T-helper 1 cell treated with Interleukin-12 subunit alpha and Interleukin-12 subunit beta and Interleukin-4 antibody, amounts not matched to agents 30 ng/mL and 1 ng/mL, for 36 hours (primary cell): ENCODE data around the gene SPOCD1. TPM values are rescaled to one million over a fixed set of nuclear protein-coding genes. Genes with fewer than 3 reads are reported as not detected.

Source experiments
- intact Hi-C: fragments of 100-400 bp; cut with micrococcal nuclease; formaldehyde crosslinking; loops from one replicate; pipeline ENCODE4 v1.15.1; 2024
- total RNA-seq: library from RNA; stranded (reverse); gene quantifications from 2 replicates; pipeline ENCODE4 v1.2.3, GENCODE V29; 2022

The SPOCD1 gene
- total RNA-seq, 1 donor from 2014 or later: not detected

DNA sequence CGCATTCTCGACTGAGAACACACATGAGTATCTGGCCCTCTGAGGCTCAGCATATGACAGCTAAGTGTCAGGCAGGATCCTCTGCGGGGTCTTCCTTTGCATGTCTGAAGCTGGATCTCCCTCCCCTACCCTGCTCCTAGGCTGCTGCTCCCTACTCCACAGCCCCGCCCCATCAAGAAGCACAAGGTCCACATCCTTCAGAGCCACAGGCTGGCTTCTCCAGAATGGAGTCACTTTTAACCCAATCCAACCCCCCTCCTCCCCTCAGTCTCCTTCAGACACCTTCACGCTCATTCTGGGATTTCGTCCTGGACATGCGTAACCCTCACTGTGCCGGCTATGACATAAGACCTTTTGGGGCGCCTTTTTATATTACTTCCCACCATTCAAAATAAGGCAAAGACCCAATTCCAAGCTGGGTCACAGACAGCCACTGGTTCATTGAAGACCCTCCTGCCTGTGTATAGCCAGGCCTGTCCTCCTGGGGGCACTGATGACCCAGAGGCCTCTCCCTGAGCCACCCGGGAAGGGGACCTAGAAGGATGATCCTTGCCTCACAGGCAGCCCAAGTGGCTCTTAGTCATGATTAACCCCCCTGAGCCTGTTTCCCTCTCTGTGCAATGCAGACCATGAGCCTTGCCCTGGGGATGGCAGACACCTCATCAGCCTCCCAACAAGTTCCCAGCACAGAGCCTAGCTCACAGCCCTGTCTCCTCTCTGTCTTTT, 56.4 kb downstream of the SPOCD1 start:
- intact Hi-C loops: loop anchor here (2.0 to 5.0 kb wide), 2 partner anchors 115 to 183 kb away; partner anchors contain the start of gene PEF1

DNA sequence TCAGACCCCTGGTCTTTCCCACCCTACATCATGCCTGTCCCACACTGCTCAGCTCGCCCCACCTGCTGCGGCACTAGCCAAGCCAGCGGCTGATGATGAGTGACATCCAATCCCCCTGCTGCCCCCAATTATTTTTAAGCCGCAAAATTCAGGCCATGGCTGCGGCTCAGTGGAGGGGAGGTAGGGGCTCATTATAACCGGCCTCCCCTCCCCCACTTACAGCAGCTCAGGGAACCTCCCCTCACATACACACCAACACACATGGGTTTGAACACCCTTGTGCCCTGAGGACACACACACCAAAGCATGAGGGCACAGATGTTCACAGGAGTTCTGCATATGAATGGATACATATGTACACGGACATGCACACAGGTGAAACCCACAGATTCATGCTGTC, 57.0 kb downstream of the SPOCD1 start:
- intact Hi-C loops: no loop called here

DNA sequence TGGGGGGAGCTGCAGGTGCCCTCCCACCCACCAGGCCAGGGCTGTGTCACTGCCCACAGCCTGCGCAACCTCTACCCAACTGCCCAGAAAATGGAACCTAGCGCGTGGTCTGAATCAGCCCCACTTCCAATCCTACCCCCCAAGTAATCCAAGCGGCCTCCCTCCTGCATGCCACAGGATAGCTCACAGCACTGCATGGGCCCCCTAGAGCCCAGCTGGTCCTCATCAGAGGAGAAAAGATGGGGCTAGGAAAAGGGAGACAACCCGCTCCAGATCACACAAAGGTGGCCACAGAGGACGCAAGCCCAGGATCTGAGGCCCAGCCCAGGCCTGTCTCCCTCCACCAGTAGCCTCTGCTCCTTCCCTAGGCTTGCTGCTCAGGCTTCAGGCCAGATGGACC, 57.8 kb downstream of the SPOCD1 start:
- intact Hi-C loops: no loop called here

DNA sequence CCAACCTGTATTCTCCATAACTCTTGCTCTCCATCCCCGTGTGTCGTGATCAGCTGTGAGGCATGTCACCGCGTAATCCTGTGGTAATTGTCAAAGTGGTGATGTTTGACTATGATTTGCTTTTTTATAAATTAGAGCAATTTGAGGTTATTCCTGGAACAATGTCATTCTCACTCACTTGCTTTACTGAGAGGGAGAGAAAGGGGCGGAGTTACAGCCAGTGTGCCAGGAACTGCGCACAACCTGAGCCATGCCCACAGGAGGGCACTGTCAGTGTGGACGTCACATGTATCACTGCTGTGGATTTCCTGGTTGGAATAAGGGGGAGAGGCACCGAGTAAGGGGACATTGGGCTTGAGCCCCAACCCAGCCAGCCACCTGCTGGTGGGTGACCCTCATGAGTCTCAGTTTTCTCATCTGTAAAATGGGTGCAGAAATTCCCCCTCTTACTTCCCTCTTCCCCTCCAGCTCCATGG, 58.6 kb downstream of the SPOCD1 start:
- intact Hi-C loops: no loop called here

DNA sequence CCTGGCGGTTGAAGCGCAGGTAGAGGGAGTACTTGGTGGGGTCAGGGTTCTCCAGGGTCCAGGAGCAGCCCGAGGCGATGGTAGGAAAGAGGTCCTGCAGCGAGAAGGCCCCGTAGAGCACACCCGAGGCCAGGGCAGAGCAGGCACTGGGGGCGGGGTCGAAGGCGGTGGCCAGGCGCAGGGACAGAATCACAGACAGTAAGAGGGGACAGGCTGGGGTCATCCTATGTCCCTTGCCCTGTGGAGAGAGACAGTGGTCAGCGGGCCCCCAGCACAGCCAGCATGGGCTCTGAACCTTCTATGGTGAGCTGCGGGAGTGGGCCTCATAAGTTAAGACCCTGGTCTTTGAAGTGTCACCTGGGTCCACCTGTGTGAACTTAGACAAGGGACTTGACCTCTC, 59.2 kb downstream of the SPOCD1 start:
- intact Hi-C loops: no loop called here

DNA sequence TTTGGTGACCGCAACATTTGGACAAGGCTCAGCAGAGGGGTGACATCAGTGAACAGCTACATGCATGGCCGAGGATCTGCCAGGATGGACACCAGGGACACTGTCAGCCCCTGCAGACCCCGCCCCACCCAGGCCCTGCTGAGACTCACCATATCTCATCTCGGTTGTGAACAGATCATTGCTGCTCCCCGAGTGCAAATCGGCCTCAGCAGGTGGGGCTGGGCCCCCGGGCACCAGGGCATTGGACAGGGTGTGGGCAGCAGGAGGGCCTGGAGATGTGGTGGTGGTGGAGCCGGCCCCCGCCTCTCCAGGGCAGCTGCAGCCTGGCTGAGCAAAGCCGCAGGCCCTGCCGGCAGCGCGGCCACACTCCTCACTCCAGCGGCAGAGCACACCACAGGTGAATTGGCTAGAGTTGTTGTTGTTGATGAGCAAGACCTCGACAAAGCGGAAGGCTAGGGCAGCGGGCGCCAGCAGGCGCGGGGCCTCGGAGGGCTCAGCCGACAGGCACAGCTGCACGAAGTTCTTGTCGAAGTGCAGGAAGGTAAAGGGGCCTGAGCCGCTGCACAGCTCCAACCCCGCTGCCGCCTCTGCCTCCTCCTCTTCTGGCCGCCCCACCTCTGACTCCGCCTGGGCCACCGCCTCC, 59.9 kb downstream of the SPOCD1 start:
- intact Hi-C loops: no loop called here

DNA sequence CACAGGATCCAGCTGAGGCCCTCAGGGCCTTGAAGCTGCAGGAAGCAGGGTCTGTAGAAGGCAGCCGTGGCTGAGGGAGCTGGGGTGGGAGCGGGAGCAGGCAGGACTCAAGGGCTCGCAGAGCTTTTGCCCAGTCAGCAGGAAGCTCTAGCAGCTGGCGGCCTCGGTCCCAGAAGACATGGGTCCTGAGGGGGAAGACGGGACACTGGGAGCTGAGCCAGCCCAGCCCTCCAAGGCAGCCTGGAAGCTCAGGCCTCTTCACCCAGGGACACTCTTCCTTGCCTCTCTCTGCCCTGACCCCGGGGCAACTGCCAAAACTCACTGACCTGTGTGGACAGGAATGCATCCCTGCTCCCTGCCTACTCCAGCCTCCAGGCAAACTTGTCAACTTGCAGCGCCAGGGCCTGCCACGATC, 60.6 kb downstream of the SPOCD1 start:
- intact Hi-C loops: no loop called here

DNA sequence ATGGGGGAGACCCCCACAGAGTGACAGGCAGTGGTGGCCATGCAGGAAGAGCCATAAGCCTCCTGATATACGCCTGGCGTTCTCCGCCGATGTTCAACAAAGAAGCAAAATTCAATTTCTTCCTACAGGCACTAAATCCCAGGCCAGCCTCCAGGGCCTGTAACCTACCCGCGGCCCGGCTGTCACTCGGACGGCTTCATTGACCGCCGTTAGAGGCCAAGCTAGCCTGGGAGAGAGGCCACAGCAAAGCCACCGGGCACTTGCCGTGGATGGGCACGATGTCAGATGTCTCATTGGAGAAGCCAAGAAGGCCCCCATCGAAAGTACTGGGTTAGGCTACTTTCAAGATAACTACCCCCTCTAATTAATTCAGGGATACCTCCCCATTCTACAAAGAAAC, 61.4 kb downstream of the SPOCD1 start:
- intact Hi-C loops: no loop called here

DNA sequence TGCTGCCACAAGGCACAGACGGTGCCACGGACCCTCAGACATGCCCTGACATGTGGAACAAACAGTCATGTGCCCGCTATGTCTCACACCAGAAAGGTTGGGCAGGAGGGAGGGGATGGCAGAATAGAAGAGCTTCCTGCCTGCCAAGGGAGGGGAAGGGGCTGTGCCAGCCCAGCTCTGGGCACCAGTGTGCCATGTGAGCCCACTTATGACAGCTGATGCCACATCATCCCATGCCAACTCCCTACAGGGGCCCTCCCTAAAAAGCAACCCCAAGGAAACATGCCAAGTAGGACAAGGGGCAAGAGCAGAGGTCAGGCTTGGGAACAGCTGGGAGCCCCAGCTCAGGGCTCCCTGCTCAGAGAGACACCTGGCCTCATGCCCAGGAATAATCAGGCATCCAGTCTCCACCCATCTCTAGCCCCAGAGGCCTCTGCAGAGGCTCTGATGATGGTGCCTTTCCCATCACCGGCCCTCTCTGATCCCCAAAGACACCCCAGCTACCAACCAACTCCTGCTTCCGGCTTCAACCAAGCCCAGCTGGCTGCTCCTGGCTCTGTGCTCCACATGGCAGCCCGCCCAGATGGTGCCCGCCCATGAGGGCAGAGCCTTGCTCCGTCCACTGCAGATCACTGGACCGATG, 62.0 kb downstream of the SPOCD1 start:
- intact Hi-C loops: no loop called here

DNA sequence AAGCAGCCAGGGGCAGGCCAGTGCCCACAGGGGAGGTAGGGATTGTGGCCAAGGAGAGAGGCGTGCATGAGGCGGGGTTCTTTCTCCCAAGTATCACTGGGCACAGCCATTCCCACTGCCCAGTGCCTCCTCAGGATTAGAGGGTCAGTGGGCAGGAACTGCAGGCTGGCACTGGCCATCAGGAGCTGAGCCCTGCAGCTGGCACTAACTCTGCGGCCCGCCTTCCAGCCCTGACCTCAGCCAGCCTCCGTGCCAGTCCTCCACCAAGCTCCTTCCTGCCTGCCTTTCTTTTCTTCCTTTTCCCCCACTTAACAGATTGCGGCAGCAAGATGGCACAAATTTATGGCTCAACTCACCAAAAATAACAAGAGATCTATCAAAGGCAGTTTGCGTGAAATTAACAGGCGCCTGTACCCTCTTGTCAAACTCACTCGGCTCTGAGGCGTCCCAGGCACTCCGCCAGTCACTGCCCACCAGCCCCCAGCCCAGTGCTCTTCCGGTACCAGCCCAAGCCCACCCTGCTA, 62.8 kb downstream of the SPOCD1 start:
- intact Hi-C loops: no loop called here

DNA sequence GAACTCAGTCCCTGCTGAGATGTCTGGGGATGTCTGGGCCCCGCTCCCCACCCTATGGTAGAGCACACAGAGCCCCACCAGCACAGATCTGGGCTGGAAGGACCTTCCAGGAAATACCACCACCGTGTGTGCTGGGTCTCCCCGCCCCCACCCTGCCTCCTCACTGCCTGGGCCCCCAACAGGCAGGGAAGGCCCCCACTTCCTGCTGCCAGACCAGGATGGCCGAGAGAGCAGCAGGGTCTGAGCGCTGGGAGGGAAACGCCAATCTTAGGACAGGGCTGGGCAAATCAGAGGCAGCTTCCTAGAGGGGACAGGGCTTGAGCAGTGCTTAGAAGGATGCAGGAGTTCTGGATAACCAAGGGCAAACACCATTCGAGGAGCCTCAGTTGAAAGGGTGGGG, 63.6 kb downstream of the SPOCD1 start:
- intact Hi-C loops: no loop called here

DNA sequence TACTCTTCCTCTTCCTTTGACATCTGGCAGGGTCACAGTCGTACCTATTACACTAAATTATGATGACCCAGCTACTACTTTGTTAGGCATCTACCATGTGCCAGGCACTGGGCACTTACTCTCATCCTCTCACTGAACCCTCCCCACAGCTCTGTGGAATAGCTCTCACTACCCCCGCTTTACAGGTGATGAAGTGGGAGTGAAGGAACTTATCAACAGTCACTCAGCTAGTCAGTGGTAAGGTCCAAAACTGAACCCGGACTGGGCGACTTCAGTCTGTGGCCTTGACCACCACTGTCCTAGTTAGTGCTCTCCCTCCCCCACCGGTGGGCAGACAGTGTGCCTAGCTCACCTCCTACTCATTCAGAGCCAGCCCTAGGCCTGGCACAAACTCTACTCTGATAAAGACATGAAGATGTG, 64.0 kb downstream of the SPOCD1 start:
- intact Hi-C loops: no loop called here

DNA sequence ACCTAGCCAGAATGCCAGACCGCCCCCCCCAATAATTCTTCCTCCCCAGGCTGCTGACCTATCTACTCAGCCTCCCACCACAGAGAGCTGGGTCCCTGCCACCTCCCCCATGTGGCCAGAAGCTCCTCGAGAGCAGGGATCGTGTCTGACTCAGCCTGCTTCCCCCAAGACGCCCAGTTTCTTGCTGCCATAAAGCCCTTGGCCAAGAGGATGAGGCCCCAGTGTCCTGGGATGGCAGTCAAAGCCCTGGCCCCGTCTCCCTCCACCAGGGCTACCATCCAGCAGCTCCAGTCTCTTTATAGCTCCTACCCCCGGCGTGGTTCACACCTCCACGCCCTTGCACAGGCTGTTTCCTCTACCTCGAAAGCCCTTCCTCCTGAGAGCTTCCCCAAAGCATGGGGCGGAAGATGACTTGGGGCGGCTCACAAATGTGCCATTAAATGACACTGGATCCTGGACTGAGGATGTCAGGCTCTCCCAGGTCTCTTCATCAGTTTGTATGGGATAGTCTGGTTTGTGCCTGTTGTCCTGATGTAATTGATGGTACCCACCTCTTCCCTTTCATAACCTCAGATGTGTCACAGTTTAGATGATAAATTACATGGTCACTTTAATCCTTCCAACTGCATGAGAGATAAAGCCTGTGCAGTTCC, 64.8 kb downstream of the SPOCD1 start:
- intact Hi-C loops: no loop called here

DNA sequence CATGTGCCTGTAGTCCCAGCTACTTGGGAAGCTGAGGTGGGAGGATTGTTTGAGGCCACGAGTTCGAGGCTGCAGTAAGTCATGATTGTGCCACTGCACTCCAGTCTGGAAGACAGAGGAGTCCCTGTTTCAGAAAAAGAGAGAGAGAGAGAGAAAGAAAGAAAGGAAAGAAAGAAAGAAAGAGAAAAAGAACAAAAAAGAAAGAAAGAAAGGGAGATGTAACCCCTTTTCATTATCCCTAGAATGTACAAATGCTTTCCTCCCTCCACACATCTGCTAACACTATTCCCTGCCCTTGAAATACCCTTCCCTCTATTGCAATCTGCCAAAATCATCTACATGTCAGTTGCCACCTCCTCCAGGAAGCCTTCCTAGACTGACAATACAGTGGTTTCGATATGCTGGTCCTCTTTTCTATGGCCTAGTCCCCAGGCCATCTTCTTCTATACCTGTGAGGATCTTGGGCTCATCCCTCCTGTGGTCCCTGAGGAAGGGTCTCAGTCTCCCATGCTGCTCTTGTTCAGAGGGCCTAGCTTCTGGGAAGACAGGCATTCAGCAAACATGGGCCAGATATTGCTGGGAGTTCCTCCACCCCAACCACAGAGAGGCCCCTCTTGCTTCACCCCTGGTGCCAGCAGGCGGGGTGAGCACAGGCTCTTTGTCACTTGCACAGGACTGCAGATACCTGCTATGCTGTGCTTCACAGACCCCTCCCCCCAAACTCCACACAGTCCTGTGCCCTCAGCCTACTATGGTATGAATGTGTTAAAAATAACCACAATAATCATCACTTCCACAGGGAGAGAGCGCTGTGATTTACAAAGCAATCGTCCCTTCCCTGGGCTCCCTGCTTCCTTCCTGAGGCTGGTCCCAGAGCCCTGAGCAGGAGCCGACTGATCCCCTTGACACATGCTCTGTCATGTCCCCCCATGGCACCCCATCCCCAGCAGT, 65.8 kb downstream of the SPOCD1 start:
- intact Hi-C loops: loop anchor here (1.0 kb wide), 1 partner anchor 87 kb away; no protein-coding TSS in a partner anchor

DNA sequence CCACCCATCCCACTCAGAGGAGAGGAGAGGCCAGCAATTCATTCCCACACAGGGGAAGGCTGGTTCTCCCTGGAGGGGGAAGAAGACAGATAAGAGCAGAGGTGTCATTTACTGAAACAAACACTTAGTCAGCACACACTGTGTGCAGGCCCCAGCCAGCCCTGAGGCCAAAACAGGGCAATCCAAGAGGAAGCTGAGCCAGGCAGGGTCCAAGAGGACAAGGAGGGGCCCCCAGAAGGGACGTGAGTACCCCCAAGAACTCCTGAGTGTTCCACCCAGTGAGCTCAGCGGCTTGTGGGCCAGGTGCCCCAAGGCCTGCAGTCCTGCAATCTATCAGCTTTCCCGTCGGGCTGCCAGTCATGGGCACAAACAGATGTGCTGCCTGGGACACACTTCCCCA, 67.5 kb downstream of the SPOCD1 start:
- intact Hi-C loops: no loop called here

DNA sequence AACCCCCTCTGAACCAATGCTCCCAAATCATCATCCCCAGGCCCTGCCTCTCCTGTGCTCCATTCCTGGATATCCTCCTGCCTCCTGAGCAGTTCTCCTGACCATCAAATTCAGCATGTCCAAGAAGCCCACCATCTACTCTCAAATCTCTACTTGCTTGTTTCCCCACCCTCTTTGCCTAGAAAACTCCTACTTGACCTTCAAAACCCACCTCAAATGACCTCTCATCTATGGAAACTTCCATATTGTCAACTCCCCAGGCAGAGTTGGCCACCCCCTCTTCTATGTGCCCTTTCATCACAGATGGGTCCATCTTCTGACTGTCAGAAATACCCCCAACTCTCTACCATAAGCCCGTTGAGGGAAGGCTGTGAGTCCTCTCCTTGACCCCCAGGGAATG, 68.5 kb downstream of the SPOCD1 start:
- intact Hi-C loops: no loop called here

DNA sequence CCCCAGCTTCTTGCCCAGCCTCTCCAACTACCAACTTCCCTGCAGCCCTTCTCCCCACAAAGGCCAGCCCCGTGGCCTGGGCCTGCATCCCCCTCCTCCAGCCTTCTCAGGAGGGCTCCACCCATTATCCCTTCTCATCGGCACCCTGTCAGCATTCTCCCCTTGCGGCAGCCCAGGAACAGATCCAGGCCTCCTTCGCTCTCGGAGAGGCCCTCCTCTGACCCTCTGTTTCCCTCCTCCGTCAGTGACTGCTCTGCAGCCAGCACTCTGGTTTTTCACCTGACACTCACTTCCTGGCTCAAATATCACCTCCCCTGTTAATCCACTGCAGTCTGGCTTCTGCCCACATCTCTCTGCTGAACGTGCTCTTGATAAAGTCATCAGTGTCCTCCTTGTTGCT, 69.1 kb downstream of the SPOCD1 start:
- intact Hi-C loops: no loop called here

DNA sequence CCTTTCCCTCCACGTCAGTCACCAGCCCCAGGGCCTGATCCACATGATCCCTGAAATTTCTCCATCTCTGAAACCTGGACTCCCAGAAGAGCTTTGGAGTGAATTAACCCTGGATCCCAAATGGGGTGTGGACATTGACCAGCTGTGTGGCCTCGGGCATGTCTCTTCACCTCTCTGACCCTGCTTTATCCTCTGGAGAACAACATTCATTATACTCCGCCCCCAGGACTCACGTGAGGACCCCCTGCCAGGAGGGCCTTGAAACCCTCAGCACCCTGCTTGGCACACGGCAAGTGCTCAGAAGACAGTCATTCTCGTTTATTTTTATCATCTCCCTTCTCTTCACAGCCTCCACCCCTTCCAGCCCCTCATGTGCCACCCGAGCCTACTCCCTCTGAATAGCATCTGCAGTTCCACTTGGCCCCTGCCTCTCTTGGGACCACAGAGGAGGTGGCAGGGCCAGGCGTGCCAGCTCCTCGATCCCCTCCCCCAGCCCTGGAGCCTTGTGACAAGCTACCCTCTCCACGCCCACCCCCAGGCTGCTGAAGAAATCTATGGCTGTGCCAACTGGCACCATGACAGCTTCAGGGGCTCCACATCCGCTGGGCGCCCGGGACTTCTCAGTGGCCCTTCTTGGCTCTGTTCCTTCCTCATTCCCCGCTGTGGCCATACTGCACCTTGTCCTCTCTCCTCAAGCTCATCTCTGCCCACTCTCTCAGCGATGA, 69.7 kb downstream of the SPOCD1 start:
- intact Hi-C loops: loop anchor here (1.0 kb wide), 2 partner anchors 82 to 182 kb away; no protein-coding TSS in a partner anchor

DNA sequence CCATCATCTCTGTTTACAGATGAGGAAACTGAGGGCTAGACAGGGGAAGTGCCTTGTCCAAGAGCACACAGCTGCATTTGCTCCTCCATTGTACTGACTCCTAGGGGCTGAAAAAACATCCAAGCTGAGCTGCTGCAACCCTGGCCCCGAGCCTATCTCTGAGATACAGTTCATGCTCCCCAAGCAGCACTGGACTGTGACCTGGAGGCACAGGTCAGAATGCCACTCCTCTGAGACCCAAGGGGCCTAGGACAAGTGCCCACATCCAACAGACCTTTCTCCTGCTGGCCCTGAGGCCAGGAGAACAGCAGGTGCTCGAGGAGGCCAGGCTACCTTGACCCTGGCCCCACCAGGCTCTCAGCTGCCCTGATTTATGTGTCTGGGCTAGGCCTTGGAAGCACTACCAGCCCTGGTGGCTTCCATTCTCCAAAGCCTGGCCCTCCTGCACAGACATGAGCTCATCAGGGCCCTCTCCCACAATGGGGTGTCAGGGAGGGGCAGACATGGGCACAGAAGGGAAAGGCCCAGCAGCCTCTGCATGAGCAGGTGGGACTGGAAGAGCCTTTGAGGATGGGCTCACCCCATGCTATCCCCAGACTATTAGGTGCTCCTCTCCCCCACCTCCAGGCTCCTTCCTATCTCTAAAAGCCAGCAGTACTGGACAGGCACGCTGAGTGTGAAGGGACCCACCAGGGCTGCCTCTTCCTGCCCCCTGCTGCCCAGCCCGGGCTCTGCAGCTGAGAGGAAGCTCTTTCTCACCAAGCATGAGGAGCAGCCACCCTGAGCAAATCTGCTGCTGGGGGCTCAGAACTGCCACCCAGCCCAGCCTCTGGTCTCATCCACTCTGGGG, 70.5 kb downstream of the SPOCD1 start:
- intact Hi-C loops: loop anchor here (1.0 kb wide), 2 partner anchors 81 to 181 kb away; no protein-coding TSS in a partner anchor
